HG03025 (cell line): ENCODE results near the gene SETDB2.
A peak's percentile ranks its signal among the peaks of the same experiment; 100 is the strongest.

ENCODE experiments used
- ATAC-seq: cut with Tn5 transposase; IDR thresholded peaks from one replicate; pipeline ENCODE4 v1.9.1; 2021; ENCODE audit warnings: mild to moderate bottlenecking, moderate library complexity; ENCODE audit not compliant: unreplicated experiment, low FRiP score

SETDB2 gene

GRCh38 chr13:49443704-49444523, at the start of gene SETDB2, which contains the start of gene CAB39L:
Gene SETDB2, plus strand, starts transcription at chr13:49444274. Its CDS starts 7,620 bp downstream, at chr13:49451894.
Gene CAB39L, minus strand, starts transcription at chr13:49444064. Its CDS starts 61,154 bp downstream, at chr13:49382910.
- ATAC-seq, result peak; percentile 96

GRCh38 chr13:49395451-49395865, 48.6 kb upstream of the SETDB2 start:
- no peak for ATAC-seq

GRCh38 chr13:49395878-49396380, 48.1 kb upstream of the SETDB2 start:
- ATAC-seq, result no peak

- no peak for ATAC-seq
Measured at GRCh38 chr13:49399801-49400472, 44.1 kb upstream of the SETDB2 start.

GRCh38 chr13:49400755-49401659, 43.1 kb upstream of the SETDB2 start:
- no peak for ATAC-seq

- no peak for ATAC-seq
Measured at GRCh38 chr13:49403996-49404702, 39.9 kb upstream of the SETDB2 start.

- no peak for ATAC-seq
Measured at GRCh38 chr13:49404703-49405020, 39.4 kb upstream of the SETDB2 start.

- no peak for ATAC-seq
Measured at GRCh38 chr13:49407068-49407467, 37.0 kb upstream of the SETDB2 start.

GRCh38 chr13:49407936-49408335, 36.1 kb upstream of the SETDB2 start:
- ATAC-seq, result no peak

GRCh38 chr13:49409008-49409407, 35.1 kb upstream of the SETDB2 start:
- ATAC-seq, result no peak

- no peak for ATAC-seq
Measured at GRCh38 chr13:49410006-49410405, 34.1 kb upstream of the SETDB2 start.

GRCh38 chr13:49410477-49410876, 33.6 kb upstream of the SETDB2 start:
- no peak for ATAC-seq

- no peak for ATAC-seq
Measured at GRCh38 chr13:49411353-49411752, 32.7 kb upstream of the SETDB2 start.

GRCh38 chr13:49412749-49413148, 31.3 kb upstream of the SETDB2 start:
- ATAC-seq, result no peak

GRCh38 chr13:49417161-49417560, 26.9 kb upstream of the SETDB2 start:
- ATAC-seq, result no peak

GRCh38 chr13:49418206-49418605, 25.9 kb upstream of the SETDB2 start:
- ATAC-seq, result no peak

GRCh38 chr13:49419276-49419675, 24.8 kb upstream of the SETDB2 start:
- ATAC-seq, result no peak

- no peak for ATAC-seq
Measured at GRCh38 chr13:49421391-49421790, 22.7 kb upstream of the SETDB2 start.

GRCh38 chr13:49424011-49424560, 20.0 kb upstream of the SETDB2 start:
- ATAC-seq, result no peak
